Stimulated activated CD4-positive, alpha-beta T cell treated with anti-CD3 and anti-CD28 coated beads, TNF-alpha, amount 100 ng/mL, for 48 hours (primary cell): ENCODE results near the gene DUSP1.

Source experiments
- DNase-seq, 3 donors: peaks; one replicate each; pipeline ENCODE4 v3.0.0-alpha.2; 2020; ENCODE audit warnings: low read depth in 3 of 3

The DUSP1 gene

GRCh38 chr5:172724242-172725183 is 46.5 kb downstream of the DUSP1 start:
- DNase-seq = no peak

- no peak for DNase-seq
Observed at GRCh38 chr5:172723508-172723907, 47.5 kb downstream of the DUSP1 start.

DNA sequence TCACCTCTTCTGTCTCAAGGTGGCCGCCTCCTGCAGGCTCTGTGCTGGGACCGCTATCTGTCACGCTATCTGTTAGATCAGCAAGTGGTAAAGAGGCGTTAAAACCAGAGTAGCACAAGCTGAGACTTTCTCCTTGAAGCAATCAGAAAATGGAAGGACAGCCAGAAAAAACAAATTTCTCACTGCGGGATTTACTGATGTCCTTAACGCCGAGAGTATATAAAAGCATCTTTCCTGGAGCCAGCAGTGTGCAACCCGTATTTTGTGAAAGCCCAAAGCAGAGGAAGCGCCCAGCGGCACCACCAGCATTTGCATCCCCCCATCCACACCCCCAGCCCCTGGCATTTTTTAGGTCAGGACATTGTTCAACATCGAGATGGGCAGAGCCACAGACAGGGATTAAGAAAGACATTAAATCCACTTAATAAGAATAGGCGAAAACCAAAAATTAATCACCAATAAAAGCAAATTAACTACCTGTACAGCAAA is 48.6 kb downstream of the DUSP1 start:
- DNase-seq = no peak

- DNase-seq = no peak
Observed at GRCh38 chr5:172721455-172722326, 49.3 kb downstream of the DUSP1 start.

- DNase-seq = no peak
Observed at GRCh38 chr5:172720655-172721054, 50.3 kb downstream of the DUSP1 start.

DNA sequence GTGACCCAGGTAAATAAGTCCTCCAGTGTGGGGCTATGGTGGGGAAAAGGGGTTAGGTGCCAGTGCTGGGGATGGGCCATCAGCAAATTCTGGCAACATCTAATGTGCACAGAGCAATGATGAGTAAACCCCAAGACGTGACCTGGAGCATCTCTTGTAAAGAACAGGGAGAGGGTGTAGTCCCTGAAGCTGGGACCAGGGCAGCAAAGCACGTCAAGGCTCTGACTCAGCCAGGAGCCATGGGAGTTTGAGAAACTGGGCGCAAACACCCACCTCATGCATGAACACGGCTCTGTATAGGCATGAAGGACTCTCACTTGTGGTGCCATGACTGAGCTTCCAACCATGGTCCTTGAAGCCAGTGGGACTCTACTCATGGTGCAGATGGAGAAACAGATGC is 51.8 kb downstream of the DUSP1 start:
- no peak for DNase-seq

- DNase-seq = no peak
Observed at GRCh38 chr5:172718527-172719114, 52.4 kb downstream of the DUSP1 start.
